T-helper 22 cell (primary cell): Measurements from ENCODE around the gene FRMD8.
A peak's percentile ranks its signal among the peaks of the same experiment; 100 is the strongest.

Experiments used
- DNase-seq: peaks from one replicate; pipeline ENCODE4 v3.0.0-alpha.2; 2020; ENCODE audit warnings: low read depth

Gene FRMD8

DNA sequence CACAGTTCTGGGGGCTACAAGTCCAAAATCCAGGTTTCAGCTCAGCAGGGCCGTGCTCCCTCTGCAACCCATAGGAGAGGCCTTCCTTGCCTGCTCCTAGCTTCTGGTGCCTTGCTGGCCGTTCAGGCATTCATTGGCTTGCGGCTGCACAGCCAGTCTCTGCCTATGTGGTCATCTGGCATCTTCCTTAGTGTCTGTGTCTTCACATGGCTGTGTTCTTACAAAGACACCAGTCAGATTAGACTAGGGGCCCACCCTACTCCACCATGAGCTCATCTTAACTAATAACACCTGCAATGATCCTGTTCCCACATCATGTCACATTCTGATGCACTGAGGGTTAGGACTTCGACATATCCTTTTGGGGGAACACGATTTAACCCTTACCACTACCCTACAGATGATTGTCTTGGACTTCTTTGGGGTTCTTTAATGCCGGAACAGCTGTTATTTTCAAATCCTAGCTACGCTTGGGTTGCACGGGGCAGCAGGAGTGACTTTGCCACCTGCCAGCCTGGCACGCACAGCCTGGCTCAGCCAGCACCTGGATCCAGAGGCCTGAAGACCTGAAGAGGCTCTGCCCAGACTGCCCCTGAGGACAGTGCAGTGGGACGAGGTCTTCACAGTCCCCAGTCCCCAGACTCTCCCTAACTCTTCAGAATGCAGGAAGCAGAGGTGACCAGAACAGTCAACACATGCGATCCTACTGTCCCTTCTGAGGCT lies 28.5 kb downstream of the FRMD8 start:
- no peak for DNase-seq

DNA sequence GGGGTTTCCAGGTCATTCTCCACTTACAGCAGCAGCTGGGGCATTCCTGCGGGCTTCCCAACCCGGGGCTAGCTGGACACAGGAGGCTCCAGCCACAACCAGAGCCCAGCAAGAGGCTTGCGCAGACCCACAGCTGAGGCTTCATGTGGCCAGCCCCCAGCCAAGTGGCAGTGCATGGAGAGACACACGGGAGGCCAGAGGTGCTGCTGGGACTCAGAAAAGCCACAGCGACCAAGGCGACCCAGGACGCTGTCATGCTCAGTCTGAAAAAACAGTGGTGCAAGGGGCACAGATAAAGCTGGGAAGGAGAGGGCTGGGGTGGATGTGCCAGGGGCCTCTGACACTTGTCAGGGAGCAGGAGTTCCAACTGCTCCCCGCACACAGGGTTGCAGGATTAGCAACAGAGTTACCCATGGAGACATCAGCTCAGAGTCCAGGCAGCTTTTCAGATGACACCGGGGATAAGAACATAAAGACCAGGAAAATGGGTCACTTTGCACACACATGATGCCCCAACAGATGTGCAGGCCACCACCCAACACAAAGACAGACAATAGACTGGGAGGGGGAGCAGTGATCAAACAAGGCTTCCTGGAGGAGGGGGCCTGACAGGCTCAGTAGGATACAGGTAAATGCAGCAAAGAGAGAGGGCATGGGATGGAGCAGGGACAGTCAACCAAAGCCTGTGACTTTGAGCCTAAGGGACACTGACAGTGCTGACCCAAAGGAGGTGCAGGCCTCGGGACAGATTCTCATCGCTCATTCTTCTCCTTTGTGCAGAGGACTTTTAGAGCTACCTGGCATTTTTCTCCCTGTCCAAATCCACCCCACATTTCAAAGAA lies 29.3 kb downstream of the FRMD8 start:
- no peak for DNase-seq

DNA sequence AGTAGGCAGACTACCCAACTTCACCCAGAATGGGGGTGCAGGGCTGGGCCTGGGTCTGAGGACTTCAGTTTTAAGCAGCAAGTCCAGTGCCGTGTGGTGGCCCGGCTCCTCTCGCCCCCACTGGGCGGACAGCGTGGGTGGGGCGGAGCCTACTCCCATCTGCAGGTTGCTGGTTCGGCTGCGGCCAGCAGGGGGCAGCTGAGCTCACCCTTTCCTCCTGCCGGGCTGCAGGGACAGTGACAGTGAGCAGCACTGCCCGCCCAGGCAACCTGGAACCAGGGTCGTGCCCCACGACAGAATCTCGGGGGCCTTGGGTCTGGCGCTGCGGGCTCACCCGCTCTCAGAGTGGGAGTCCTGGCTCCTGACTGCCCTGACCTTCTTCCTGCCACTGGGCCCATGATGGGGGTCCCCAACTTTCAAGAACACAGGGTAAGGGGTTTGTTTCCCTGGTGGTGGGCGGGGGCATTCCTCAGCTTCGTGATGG lies 29.9 kb downstream of the FRMD8 start:
- DNase-seq: peak; percentile 76

DNA sequence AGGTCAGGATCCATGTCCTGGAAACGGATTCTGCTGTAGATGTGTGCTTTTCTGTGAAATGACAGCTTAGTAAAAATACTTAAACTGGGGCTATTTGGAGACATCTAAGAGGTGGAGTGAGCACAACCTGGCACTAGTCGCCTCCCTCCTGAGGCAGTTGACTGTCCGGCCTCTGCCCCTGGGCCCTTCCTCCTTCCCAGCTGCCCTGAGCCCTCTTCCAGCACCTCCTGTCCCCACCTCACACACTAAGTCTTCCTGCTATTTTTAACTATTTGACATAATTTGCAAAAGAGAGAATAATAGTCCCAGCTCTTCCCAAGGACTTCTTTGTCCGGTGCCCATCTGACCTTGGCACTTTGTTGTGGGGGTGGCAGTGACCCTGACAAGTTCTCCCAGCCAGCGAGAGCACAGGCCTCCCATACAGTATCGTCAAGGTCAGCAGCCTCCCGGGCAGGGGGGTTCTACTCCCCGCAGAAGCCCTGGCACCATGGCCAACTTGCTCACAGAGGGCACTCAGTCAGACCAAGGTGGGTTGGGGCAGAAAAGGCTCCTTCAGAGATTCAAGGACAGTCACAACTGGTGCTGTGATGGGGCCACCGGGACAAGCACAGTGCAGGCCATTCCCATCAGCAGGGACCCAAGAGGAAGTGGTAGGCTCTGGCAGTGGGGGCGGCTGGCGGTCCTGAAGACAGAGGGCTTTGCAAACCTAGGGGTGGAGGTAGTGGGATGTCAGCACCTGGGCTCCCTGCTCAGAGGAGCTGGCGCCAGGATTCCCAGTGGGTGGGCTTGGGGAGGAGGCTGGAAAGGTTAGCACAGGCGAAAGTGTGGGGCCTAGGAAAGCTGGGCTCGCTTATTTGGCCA lies 30.6 kb downstream of the FRMD8 start:
- no peak for DNase-seq

DNA sequence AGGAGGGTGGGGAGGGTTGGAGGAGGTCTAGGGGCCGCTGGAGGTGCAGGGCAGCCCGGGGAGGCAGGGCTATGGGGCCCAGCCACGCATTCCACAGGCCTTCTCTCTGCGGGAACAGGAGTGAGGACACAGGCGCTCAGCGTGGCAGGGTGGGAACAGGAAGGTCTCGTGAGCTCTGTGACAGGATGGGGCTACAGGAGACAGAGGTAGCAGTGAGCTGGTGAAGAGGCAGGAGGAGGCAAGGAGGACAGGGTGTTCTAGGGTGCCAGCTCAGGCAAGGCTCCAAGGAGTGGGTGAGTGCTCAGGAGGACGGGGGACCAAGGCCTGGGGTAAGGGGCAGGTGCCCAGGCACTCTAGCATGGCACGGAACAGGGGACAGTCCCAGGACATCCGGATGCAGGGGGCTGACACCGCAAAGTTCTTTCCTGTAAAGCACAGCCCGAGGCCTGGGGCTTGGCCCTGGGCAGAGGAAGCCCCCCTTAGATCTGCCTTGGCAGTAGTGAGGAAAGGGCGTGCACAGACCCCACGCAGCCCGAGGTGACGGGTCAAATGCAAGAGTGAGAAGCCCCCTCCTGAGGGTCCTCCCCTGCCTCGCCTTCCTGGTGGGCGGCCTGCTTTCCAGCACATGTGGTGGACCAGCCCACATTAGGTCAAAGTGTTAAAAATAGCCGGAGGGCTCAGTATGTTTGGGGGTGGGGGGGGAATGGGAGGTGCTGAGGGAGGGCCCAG lies 31.4 kb downstream of the FRMD8 start:
- no peak for DNase-seq

DNA sequence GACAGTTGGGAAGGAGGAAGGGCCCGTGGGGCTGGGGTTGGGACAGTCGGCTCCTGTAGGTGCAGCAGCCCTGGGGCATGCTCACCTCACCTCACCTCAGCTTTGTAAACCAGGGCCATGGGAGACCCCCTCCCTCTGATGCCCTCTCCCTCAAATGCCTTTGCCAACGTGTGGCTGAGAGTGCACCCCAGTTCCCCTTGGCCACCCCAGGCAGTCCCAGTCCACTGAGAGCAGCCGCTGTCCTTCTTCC lies 31.9 kb downstream of the FRMD8 start:
- DNase-seq: no peak

DNA sequence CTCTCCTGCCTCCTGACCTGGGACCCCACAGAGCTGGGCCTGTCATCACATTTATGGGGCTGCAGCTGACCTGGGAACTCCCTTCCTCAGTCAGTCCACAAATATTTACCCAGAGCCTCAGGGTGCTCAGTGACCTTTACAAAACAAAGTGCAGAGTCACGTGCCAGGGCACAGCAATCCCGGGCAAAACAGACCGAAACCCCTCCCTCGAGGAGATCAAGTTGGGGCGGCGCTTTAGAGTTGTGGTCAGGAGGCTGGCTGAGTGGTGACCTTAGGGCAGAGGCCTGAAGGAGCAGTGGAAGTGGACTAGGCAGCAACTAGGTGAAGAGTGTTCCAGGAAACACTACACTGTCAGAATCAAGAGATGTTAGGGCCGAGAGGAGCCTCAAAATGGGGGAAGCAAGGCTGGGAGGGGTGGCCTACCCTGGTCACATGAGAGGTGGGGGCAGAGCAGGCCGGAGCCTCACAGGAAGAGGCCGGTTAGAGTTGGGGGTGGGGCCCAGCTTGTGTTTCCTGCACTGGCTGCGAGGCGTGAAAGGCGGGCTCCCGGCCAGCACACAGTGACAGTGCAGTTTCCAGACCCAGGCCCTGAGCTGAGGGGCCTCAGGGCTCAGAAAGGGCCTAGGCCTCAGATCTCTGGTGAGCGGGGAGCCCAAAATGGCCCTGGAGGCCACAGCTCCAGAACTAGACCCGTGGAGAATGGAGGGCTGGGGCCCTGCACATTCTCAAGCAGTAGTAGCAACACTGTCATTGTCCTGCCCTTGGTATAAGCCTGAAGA lies 32.4 kb downstream of the FRMD8 start:
- DNase-seq: peak; percentile 50

DNA sequence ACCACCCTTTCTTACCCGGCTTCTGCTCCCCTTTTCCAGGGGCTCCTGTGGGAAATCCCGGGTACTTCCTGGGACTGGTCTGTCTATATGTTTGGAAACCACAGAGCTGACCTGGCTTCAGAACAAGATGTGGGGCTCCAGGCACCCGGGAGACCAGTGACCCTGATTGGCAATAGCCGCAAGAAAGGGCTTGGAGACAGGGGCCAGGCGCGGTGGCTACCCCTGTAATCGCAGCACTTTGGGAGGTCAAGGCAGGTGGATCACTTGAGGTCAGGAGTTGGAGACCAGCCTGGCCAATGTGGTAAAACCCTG lies 33.0 kb downstream of the FRMD8 start:
- no peak for DNase-seq

DNA sequence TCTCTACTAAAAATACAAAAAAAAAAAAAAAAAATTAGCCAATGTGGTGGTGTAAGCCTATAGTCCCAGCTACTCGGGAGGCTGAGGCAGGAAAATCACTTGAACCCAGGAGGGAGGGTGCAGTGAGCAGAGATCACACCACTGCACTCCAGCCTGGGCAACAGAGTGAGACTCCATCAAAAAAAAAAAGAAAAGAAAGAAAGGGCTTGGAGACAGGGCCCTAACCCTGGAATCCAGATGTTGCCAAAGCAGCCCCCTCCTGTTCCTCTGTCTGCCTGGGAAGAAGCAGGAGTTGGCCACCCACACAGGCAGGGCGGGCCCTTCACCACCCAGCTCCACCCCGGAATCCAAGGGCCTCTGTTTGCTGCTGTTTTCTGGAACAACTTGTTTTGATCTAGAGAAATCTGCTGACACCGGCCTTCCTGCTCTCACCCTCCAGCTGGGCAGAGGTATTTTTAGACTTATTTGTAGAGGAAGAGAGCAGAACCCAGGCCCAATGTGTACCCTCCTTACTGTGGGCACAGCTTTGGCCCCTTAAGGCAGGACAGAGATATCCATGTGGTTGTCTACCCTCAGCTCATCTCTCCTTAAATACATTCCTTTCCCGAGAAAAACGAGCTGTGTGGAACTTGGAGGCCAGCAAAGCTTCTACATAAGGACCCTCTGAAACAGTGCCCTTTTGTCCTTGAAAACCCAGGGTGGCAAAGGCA lies 33.5 kb downstream of the FRMD8 start:
- DNase-seq: peak; percentile 54

DNA sequence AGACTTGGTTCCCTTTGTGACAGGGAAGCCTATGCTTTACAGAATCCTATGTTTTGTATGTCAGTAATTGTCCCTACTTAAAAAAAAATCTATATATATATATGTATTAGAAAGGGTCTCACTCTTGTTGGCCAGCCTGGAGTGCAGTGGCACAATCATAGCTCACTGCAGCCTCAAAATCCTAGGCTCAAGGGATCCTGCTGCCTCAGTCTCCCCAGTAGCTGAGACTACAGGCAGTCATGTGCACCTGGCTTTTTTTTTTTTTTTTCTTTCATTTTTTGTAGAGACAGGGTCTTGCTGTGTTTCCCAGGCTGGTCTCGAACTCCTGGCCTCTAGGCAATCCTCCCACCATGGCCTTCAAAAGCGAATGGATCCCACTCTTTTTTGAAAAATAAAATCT lies 34.1 kb downstream of the FRMD8 start:
- no peak for DNase-seq

DNA sequence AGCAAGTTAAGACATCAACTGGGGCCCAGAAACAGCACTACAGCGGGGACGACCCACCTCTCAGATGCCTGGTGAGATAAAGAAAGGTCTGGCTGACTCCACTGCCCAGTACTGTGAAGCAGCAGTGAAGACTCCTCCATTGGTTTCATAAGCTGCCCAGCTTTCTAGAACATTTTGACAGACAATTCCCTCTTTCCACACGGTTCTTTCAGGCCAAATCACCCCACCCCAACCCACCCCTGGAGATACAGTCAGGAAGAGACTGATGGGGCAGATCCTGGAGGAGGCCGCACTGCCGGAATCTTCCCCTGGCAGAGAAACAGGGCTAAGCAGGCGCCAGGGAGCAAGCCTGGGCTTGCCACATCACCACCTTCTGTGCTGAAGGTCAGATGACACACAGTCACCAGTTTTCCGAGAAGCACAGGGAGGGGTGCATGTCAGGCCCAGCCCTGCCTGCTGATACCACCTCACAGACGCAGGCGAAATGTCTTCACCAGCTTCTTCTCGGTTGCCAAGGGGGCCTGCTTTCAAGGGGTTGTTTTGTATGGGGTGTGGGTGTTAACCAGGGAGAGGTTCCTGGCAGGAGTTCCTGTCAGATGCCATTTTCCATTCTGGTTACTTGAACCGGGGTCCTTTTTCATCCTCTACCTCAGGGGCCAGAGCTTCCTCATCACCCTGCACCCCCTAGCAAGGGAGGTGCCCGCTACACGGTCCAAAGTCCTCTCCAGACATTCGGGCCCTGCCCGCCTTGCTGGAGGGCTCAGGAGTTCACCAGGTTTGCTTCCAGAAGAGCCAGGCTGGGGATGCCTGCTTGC lies 34.7 kb downstream of the FRMD8 start:
- DNase-seq: peak; percentile 89

DNA sequence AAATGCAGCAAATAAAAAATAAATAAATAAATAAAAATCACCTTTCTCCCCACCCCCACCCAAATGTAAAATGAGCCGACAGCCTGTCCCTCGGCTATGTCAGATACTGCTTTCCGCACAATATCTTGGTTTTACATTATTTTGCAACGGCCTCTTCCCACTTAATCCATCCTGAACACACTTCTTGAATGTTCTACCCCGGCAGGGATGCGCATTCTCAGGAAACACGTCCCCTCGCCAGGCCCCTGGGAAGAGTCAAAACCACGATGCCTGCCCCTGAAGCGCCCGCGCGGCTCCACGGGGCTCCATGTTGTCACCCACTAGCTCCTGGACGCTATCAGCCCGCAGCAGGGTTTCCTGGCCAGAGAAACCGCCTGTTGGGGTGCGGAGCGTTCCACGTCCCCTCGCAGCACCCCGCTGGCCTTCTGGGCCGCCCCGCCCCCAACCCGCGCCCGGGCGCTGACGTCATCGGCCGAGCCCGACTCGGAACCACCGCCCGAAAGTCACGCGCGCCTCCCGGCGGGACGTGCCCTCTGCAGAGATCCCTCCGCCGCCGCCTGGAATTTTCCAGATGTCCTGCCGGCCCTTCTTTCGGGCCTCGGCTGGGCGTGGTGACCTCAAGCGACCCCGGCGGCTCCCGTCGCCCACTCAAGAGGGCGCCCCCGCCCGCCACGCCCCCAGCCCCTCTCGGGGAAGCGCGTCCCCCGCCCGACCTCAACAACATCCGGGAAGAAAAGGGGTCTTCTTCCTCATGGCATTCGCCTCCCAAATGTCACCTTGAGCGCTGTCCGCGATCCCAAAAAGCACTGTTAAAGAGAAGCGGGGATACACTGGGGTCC lies 35.6 kb downstream of the FRMD8 start:
- peak; percentile 79 for DNase-seq

DNA sequence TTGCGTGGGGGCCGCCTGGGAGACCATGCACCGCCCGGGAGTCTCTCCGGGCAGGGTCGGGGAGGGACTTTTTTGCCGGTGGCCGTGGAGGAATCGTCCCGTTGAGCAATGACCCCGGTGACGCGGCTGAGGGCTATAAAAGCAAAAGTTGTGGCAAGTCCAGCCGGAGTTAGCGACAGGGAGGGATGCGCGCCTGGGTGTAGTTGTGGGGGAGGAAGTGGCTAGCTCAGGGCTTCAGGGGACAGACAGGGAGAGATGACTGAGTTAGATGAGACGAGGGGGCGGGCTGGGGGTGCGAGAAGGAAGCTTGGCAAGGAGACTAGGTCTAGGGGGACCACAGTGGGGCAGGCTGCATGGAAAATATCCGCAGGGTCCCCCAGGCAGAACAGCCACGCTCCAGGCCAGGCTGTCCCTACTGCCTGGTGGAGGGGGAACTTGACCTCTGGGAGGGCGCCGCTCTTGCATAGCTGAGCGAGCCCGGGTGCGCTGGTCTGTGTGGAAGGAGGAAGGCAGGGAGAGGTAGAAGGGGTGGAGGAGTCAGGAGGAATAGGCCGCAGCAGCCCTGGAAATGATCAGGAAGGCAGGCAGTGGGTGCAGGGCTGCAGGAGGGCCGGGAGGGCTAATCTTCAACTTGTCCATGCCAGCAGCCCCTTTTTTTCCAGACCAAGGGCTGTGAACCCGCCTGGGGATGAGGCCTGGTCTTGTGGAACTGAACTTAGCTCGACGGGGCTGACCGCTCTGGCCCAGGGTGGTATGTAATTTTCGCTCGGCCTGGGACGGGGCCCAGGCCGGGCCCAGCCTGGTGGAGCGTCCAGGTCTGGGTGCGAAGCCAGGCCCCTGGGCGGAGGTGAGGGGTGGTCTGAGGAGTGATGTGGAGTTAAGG lies 36.4 kb downstream of the FRMD8 start, which contains the start of gene NEAT1:
Gene NEAT1, plus strand, starts transcription at position 166 of the 883 bp plus-strand sequence.
- peak; percentile 68 for DNase-seq

DNA sequence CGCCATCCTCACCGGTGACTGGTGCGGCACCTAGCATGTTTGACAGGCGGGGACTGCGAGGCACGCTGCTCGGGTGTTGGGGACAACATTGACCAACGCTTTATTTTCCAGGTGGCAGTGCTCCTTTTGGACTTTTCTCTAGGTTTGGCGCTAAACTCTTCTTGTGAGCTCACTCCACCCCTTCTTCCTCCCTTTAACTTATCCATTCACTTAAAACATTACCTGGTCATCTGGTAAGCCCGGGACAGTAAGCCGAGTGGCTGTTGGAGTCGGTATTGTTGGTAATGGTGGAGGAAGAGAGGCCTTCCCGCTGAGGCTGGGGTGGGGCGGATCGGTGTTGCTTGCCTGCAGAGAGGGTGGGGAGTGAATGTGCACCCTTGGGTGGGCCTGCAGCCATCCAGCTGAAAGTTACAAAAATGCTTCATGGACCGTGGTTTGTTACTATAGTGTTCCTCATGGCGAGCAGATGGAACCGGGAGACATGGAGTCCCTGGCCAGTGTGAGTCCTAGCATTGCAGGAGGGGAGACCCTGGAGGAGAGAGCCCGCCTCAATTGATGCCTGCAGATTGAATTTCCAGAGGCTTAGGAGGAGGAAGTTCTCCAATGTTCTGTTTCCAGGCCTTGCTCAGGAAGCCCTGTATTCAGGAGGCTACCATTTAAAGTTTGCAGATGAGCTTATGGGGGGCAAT lies 37.2 kb downstream of the FRMD8 start:
- DNase-seq: no peak

DNA sequence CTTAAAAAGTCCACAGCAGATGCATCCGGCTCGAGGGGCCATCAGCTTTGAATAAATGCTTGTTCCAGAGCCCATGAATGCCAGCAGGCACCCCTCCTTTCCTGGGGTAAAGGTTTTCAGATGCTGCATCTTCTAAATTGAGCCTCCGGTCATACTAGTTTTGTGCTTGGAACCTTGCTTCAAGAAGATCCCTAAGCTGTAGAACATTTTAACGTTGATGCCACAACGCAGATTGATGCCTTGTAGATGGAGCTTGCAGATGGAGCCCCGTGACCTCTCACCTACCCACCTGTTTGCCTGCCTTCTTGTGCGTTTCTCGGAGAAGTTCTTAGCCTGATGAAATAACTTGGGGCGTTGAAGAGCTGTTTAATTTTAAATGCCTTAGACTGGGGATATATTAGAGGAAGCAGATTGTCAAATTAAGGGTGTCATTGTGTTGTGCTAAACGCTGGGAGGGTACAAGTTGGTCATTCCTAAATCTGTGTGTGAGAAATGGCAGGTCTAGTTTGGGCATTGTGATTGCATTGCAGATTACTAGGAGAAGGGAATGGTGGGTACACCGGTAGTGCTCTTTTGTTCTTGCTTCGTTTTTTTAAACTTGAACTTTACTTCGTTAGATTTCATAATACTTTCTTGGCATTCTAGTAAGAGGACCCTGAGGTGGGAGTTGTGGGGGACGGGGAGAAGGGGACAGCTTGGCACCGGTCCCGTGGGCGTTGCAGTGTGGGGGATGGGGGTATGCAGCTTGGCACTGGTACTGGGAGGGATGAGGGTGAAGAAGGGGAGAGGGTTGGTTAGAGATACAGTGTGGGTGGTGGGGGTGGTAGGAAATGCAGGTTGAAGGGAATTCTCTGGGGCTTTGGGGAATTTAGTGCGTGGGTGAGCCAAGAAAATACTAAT lies 38.0 kb downstream of the FRMD8 start:
- no peak for DNase-seq
